ENCODE data around the gene RARRES2. TPM values are rescaled to one million over a fixed set of nuclear protein-coding genes. Genes with fewer than 3 reads are reported as not detected.

Gene RARRES2
- total RNA-seq, 2 donors from 2014 or later = 76.4 to 102 TPM

GRCh38 chr7:150333659-150334058, 7.8 kb downstream of the RARRES2 start:
- no peak overlapping the region for H3K4me3 ChIP-seq
- no peak overlapping the region for H3K27ac ChIP-seq
- no peaks in the 10 kb centered on the region for H3K27me3 ChIP-seq (replicated peaks; ENCODE audit: insufficient read depth)
- ATAC-seq (ENCODE audit: insufficient number of reproducible peaks, low FRiP score, low read depth) = no peak
- peaks cover 0 to 5% of the 10 kb centered on the region in 2 donors for H3K4me1 ChIP-seq (ENCODE audit: control insufficient read depth in 1 of 2, low read depth in 2 of 2)
- no peaks in the 10 kb centered on the region for H3K36me3 ChIP-seq
- DNase-seq (ENCODE audit: low spot score) = no peak
- no peak for TF ChIP-seq CTCF (IDR thresholded peaks at IDR 0.05)
- H3K9me3 ChIP-seq = no peaks in the 10 kb centered on the region

- DNase-seq (ENCODE audit: low spot score) (no peak), ATAC-seq (ENCODE audit: insufficient number of reproducible peaks, low FRiP score, low read depth) (no peak)
- peaks cover 0 to 5% of the 10 kb centered on the region in 2 donors for H3K4me1 ChIP-seq (ENCODE audit: control insufficient read depth in 1 of 2, low read depth in 2 of 2)
- H3K27ac ChIP-seq = no peak overlapping the region
- H3K27me3 ChIP-seq (replicated peaks; ENCODE audit: insufficient read depth) = no peaks in the 10 kb centered on the region
- no peak overlapping the region for H3K4me3 ChIP-seq
- no peak for TF ChIP-seq CTCF (IDR thresholded peaks at IDR 0.05)
- H3K36me3 ChIP-seq = no peaks in the 10 kb centered on the region
- no peaks in the 10 kb centered on the region for H3K9me3 ChIP-seq
These were observed 8.4 kb downstream of the RARRES2 start for GRCh38 chr7:150332852-150333635.

GRCh38 chr7:150330211-150330885, 11.1 kb downstream of the RARRES2 start:
- ATAC-seq (ENCODE audit: insufficient number of reproducible peaks, low FRiP score, low read depth) = no peak
- Histone ChIP-seq H3K27ac (no peak overlapping the region), H3K4me1 (ENCODE audit: control insufficient read depth in 1 of 2, low read depth in 2 of 2) (no peaks in the 10 kb centered on the region), H3K9me3 (no peaks in the 10 kb centered on the region), H3K36me3 (no peaks in the 10 kb centered on the region), H3K4me3 (no peak overlapping the region), H3K27me3 (replicated peaks; ENCODE audit: insufficient read depth) (no peaks in the 10 kb centered on the region)
- DNase-seq (ENCODE audit: low spot score) = no peak
- no peak for TF ChIP-seq CTCF (IDR thresholded peaks at IDR 0.05)

GRCh38 chr7:150329331-150330120, 11.9 kb downstream of the RARRES2 start:
- TF ChIP-seq CTCF (IDR thresholded peaks at IDR 0.05) = no peak
- no peaks in the 10 kb centered on the region for H3K4me1 ChIP-seq (ENCODE audit: control insufficient read depth in 1 of 2, low read depth in 2 of 2)

GRCh38 chr7:150327308-150327707, 14.1 kb downstream of the RARRES2 start:
- no peak for TF ChIP-seq CTCF (IDR thresholded peaks at IDR 0.05)
- H3K4me3 ChIP-seq = no peak overlapping the region
- no peak overlapping the region for H3K27ac ChIP-seq
- no peak for DNase-seq (ENCODE audit: low spot score)
- H3K36me3 ChIP-seq = no peaks in the 10 kb centered on the region
- H3K9me3 ChIP-seq = no peaks in the 10 kb centered on the region
- ATAC-seq (ENCODE audit: insufficient number of reproducible peaks, low FRiP score, low read depth) = no peak
- no peaks in the 10 kb centered on the region for H3K27me3 ChIP-seq (replicated peaks; ENCODE audit: insufficient read depth)
- peaks cover 0 to 20% of the 10 kb centered on the region in 2 donors for H3K4me1 ChIP-seq (ENCODE audit: control insufficient read depth in 1 of 2, low read depth in 2 of 2)

More at GRCh38 chr7:150329331-150330120, 11.9 kb downstream of the RARRES2 start:
- ATAC-seq (ENCODE audit: insufficient number of reproducible peaks, low FRiP score, low read depth) (no peak), DNase-seq (ENCODE audit: low spot score) (no peak)
- Histone ChIP-seq H3K36me3 (no peaks in the 10 kb centered on the region), H3K4me3 (no peak overlapping the region), H3K9me3 (no peaks in the 10 kb centered on the region), H3K27me3 (replicated peaks; ENCODE audit: insufficient read depth) (no peaks in the 10 kb centered on the region), H3K27ac (no peak overlapping the region)

Data from thoracic aorta (tissue), 2 donors.